Measurements from ENCODE around the gene CACNA1H. TPM values are rescaled to one million over a fixed set of nuclear protein-coding genes. Genes with fewer than 3 reads are reported as not detected.

CACNA1H gene
- total RNA-seq, 1 donor from 2014 or later: 42.8 TPM

- H3K4me1 Mint-ChIP-seq (ENCODE audit: low read depth): no peaks in the 10 kb centered on the region
- no peaks in the 10 kb centered on the region for H3K27me3 Mint-ChIP-seq
- TF ChIP-seq, protein P1, sequence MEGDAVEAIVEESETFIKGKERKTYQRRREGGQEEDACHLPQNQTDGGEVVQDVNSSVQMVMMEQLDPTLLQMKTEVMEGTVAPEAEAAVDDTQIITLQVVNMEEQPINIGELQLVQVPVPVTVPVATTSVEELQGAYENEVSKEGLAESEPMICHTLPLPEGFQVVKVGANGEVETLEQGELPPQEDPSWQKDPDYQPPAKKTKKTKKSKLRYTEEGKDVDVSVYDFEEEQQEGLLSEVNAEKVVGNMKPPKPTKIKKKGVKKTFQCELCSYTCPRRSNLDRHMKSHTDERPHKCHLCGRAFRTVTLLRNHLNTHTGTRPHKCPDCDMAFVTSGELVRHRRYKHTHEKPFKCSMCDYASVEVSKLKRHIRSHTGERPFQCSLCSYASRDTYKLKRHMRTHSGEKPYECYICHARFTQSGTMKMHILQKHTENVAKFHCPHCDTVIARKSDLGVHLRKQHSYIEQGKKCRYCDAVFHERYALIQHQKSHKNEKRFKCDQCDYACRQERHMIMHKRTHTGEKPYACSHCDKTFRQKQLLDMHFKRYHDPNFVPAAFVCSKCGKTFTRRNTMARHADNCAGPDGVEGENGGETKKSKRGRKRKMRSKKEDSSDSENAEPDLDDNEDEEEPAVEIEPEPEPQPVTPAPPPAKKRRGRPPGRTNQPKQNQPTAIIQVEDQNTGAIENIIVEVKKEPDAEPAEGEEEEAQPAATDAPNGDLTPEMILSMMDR (IDR thresholded peaks at IDR 0.05; ENCODE audit: unreplicated experiment): no peak
- H3K27ac Mint-ChIP-seq: no peak overlapping the region
- H3K4me3 Mint-ChIP-seq (ENCODE audit: low read depth): no peak overlapping the region
- DNase-seq (ENCODE audit: low spot score, unreplicated experiment): no peak
- H3K36me3 Mint-ChIP-seq (ENCODE audit: insufficient read depth): peaks cover 3% of the 10 kb centered on the region
- no peaks in the 10 kb centered on the region for H3K9me3 Mint-ChIP-seq (ENCODE audit: low read depth)
Measured at GRCh38 chr16:1209081-1209480, 56.2 kb downstream of the CACNA1H start.

GRCh38 chr16:1210461-1210860 lies 57.6 kb downstream of the CACNA1H start:
- no peak overlapping the region for H3K4me3 Mint-ChIP-seq (ENCODE audit: low read depth)
- H3K27ac Mint-ChIP-seq: no peak overlapping the region
- peaks cover under 1% of the 10 kb centered on the region for H3K36me3 Mint-ChIP-seq (ENCODE audit: insufficient read depth)
- H3K27me3 Mint-ChIP-seq: no peaks in the 10 kb centered on the region
- H3K9me3 Mint-ChIP-seq (ENCODE audit: low read depth): no peaks in the 10 kb centered on the region
- TF ChIP-seq, protein P1 (IDR thresholded peaks at IDR 0.05; ENCODE audit: unreplicated experiment): no peak
- H3K4me1 Mint-ChIP-seq (ENCODE audit: low read depth): no peaks in the 10 kb centered on the region
- DNase-seq (ENCODE audit: low spot score, unreplicated experiment): no peak

DNA sequence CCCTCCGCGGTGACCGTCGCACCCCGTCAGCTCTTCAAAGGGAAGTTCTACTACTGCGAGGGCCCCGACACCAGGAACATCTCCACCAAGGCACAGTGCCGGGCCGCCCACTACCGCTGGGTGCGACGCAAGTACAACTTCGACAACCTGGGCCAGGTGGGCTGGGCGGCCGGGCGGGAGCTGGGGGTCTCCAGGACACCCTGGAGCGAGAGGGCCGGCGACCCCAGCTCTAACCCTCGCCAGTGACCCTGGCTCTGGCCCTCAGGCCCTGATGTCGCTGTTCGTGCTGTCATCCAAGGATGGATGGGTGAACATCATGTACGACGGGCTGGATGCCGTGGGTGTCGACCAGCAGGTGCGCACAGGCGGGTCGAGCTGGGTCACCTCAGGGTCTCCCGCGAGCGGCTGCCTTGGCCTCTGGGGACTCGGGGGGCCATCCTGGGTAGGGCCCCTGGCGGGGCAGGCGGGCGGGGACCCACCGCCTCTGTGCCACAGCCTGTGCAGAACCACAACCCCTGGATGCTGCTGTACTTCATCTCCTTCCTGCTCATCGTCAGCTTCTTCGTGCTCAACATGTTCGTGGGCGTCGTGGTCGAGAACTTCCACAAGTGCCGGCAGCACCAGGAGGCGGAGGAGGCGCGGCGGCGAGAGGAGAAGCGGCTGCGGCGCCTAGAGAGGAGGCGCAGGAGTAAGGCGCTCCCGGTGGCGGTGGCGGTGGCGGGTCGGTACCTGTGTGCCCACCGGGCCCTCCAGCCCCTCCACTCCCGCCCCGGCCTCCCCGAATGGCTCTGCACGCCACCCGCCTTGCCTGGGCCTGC lies 58.8 kb downstream of the CACNA1H start:
- Mint-ChIP-seq H3K36me3 (ENCODE audit: insufficient read depth) (no peaks in the 10 kb centered on the region), H3K4me3 (ENCODE audit: low read depth) (no peak overlapping the region), H3K27me3 (no peaks in the 10 kb centered on the region), H3K27ac (no peak overlapping the region), H3K9me3 (ENCODE audit: low read depth) (no peaks in the 10 kb centered on the region), H3K4me1 (ENCODE audit: low read depth) (no peaks in the 10 kb centered on the region)
- no peak for DNase-seq (ENCODE audit: low spot score, unreplicated experiment)
- TF ChIP-seq, protein P1 (IDR thresholded peaks at IDR 0.05; ENCODE audit: unreplicated experiment): no peak

DNA sequence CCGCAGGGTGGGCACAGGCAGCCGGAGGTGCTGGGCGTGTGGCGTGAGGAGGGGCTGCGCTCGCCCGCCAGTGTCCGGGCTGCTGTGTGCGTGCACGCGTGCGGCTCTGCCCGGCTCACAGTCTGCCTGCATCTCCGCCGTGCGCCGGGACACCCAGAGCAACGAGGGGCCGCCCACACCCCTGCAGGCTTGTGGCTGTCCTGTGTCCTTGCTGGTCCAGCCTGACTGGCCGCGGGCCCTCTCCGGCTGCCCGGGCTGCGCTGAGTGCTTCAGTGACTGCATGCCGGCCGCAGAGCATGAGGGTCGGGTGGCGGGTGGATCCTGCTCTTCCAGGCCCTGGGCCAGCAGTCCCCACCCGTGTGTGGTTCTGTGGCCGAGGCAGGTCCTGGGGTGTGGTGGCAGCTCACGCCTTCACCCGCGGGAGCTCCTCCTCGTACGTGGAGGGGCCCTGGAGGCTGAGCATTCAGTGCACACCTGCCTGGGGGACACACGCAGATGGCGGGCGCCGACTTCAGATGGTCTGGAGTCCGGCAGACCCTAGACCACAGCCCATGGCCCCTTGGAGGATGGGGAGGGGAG lies 59.8 kb downstream of the CACNA1H start:
- TF ChIP-seq, protein P1 (IDR thresholded peaks at IDR 0.05; ENCODE audit: unreplicated experiment): no peak
- Mint-ChIP-seq H3K4me3 (ENCODE audit: low read depth) (no peak overlapping the region), H3K27me3 (no peaks in the 10 kb centered on the region), H3K4me1 (ENCODE audit: low read depth) (no peaks in the 10 kb centered on the region), H3K36me3 (ENCODE audit: insufficient read depth) (no peaks in the 10 kb centered on the region), H3K27ac (no peak overlapping the region), H3K9me3 (ENCODE audit: low read depth) (no peaks in the 10 kb centered on the region)
- no peak for DNase-seq (ENCODE audit: low spot score, unreplicated experiment)

GRCh38 chr16:1213231-1213630 lies 60.3 kb downstream of the CACNA1H start:
- no peak overlapping the region for H3K27ac Mint-ChIP-seq
- H3K27me3 Mint-ChIP-seq: no peaks in the 10 kb centered on the region
- TF ChIP-seq, protein P1 (IDR thresholded peaks at IDR 0.05; ENCODE audit: unreplicated experiment): no peak
- DNase-seq (ENCODE audit: low spot score, unreplicated experiment): no peak
- no peaks in the 10 kb centered on the region for H3K4me1 Mint-ChIP-seq (ENCODE audit: low read depth)
- no peak overlapping the region for H3K4me3 Mint-ChIP-seq (ENCODE audit: low read depth)
- H3K36me3 Mint-ChIP-seq (ENCODE audit: insufficient read depth): no peaks in the 10 kb centered on the region
- H3K9me3 Mint-ChIP-seq (ENCODE audit: low read depth): no peaks in the 10 kb centered on the region

Data from progenitor cell of endocrine pancreas (in vitro differentiated cells).